Measurements from ENCODE around the gene POLE. TPM values are rescaled to one million over a fixed set of nuclear protein-coding genes. Genes with fewer than 3 reads are reported as not detected.

POLE gene
- total RNA-seq, 1 donor from 2014 or later = 56.7 TPM

GRCh38 chr12:132608231-132609171 lies 78.6 kb downstream of the POLE start:
- no peak for DNase-seq (ENCODE audit: extremely low spot score in 2 of 2)
- TF ChIP-seq CTCF (IDR thresholded peaks at IDR 0.05) (no peak), POLR2A (IDR thresholded peaks at IDR 0.05) (no peak), POLR2AphosphoS5 (IDR thresholded peaks at IDR 0.05; ENCODE audit: insufficient read depth in 1 of 2, low read depth in 1 of 2) (no peak)
- Histone ChIP-seq H3K4me3 (no peak overlapping the region), H3K9me3 (no peaks in the 10 kb centered on the region), H3K27ac (no peak overlapping the region), H3K27me3 (peaks cover 12% of the 10 kb centered on the region), H3K36me3 (no peaks in the 10 kb centered on the region), H3K4me1 (peaks cover 8% of the 10 kb centered on the region)
- intact Hi-C loops (cut with DNase I) = no loop called here

- intact Hi-C loops (cut with DNase I) = no loop called here
- no peak overlapping the region for H3K27ac ChIP-seq
- H3K4me1 ChIP-seq = peaks cover 8% of the 10 kb centered on the region
- no peak overlapping the region for H3K4me3 ChIP-seq
- H3K9me3 ChIP-seq = no peaks in the 10 kb centered on the region
- no peaks in the 10 kb centered on the region for H3K36me3 ChIP-seq
- H3K27me3 ChIP-seq = peaks cover 13% of the 10 kb centered on the region
- TF ChIP-seq POLR2AphosphoS5 (IDR thresholded peaks at IDR 0.05; ENCODE audit: insufficient read depth in 1 of 2, low read depth in 1 of 2) (no peak), CTCF (IDR thresholded peaks at IDR 0.05) (no peak), POLR2A (IDR thresholded peaks at IDR 0.05) (no peak)
- DNase-seq (ENCODE audit: extremely low spot score in 2 of 2) = no peak
These were observed 80.2 kb downstream of the POLE start for GRCh38 chr12:132606927-132607326.

- no peaks in the 10 kb centered on the region for H3K36me3 ChIP-seq
- H3K9me3 ChIP-seq = no peaks in the 10 kb centered on the region
- H3K27ac ChIP-seq = no peak overlapping the region
- TF ChIP-seq CTCF (IDR thresholded peaks at IDR 0.05) (no peak), POLR2AphosphoS5 (IDR thresholded peaks at IDR 0.05; ENCODE audit: insufficient read depth in 1 of 2, low read depth in 1 of 2) (no peak), POLR2A (IDR thresholded peaks at IDR 0.05) (no peak)
- no peak for DNase-seq (ENCODE audit: extremely low spot score in 2 of 2)
- H3K4me3 ChIP-seq = no peak overlapping the region
- intact Hi-C loops (cut with DNase I) = no loop called here
- H3K4me1 ChIP-seq = peaks cover 8% of the 10 kb centered on the region
- peaks cover 13% of the 10 kb centered on the region for H3K27me3 ChIP-seq
These were observed 80.7 kb downstream of the POLE start for GRCh38 chr12:132606466-132606865.

- H3K4me3 ChIP-seq = no peak overlapping the region
- no peak overlapping the region for H3K27ac ChIP-seq
- no peaks in the 10 kb centered on the region for H3K36me3 ChIP-seq
- DNase-seq (ENCODE audit: extremely low spot score in 2 of 2) = no peak
- TF ChIP-seq CTCF (IDR thresholded peaks at IDR 0.05) (no peak), POLR2A (IDR thresholded peaks at IDR 0.05) (no peak), POLR2AphosphoS5 (IDR thresholded peaks at IDR 0.05; ENCODE audit: insufficient read depth in 1 of 2, low read depth in 1 of 2) (no peak)
- intact Hi-C loops (cut with DNase I) = no loop called here
- peaks cover 11% of the 10 kb centered on the region for H3K4me1 ChIP-seq
- H3K9me3 ChIP-seq = no peaks in the 10 kb centered on the region
- H3K27me3 ChIP-seq = peaks cover 13% of the 10 kb centered on the region
These were observed 81.2 kb downstream of the POLE start for GRCh38 chr12:132605892-132606291.

Data from vagina (tissue), 2 donors.